C4-2B (cell line): ENCODE measurements around the gene ANKRD33.

ENCODE experiments used
- CTCF ChIP-seq: fragments of 450-650 bp; conservative IDR thresholded peaks from 2 replicates; pipeline ENCODE4 v1.5.1; 2017; ENCODE audit warnings: mild to moderate bottlenecking
- ZFX ChIP-seq: fragments of 450-650 bp; IDR thresholded peaks from 2 replicates; pipeline ENCODE4 v1.6.1; 2017

GRCh38 chr12:51864833-51865670 is 22.9 kb upstream of the ANKRD33 start:
- no peak for TF ChIP-seq CTCF
- TF ChIP-seq ZFX, result no peak
